GM18507 (cell line): Measurements from ENCODE around the gene FAM120A.

Experiments
- DNase-seq: peaks from one replicate; pipeline ENCODE4 v3.0.0; 2011; ENCODE audit warnings: low read depth; ENCODE audit not compliant: insufficient read length; ENCODE audit errors: extremely low spot score
- FAIRE-seq: peaks from 2 replicates; lab custom pipeline; 2011; peaks lifted over from hg19 to GRCh38; lab: Jason Lieb, UNC

The FAM120A gene

GRCh38 chr9:93574091-93574899 is 122.8 kb downstream of the FAM120A start:
- DNase-seq (no peak), FAIRE-seq (no peak)

- FAIRE-seq (no peak), DNase-seq (no peak)
Observed at GRCh38 chr9:93574900-93575795, 123.7 kb downstream of the FAM120A start.

GRCh38 chr9:93575796-93576257 is 124.3 kb downstream of the FAM120A start:
- FAIRE-seq (peak; percentile 81), DNase-seq (no peak)

- no peak for DNase-seq
Observed at GRCh38 chr9:93576258-93577077, 125.0 kb downstream of the FAM120A start, which contains the start of gene PHF2. PHF2 (plus strand) TSS chr9:93576584; CDS start chr9:93576774, 190 bp downstream.

GRCh38 chr9:93577078-93577974 is 125.8 kb downstream of the FAM120A start:
- DNase-seq (no peak), FAIRE-seq (no peak)

More at GRCh38 chr9:93576258-93577077, 125.0 kb downstream of the FAM120A start, which contains the start of gene PHF2:
- FAIRE-seq, result no peak

GRCh38 chr9:93577975-93578682 is 126.6 kb downstream of the FAM120A start:
- DNase-seq (no peak), FAIRE-seq (no peak)

- DNase-seq (no peak), FAIRE-seq (no peak)
Observed at GRCh38 chr9:93578844-93579243, 127.4 kb downstream of the FAM120A start.

- DNase-seq, result no peak
- FAIRE-seq, result no peak
Observed at GRCh38 chr9:93579711-93580516, 128.4 kb downstream of the FAM120A start.

- no peak for DNase-seq
- FAIRE-seq, result no peak
Observed at GRCh38 chr9:93580654-93581380, 129.3 kb downstream of the FAM120A start.

- DNase-seq, result no peak
- no peak for FAIRE-seq
Observed at GRCh38 chr9:93582115-93582514, 130.6 kb downstream of the FAM120A start.

GRCh38 chr9:93582550-93582949 is 131.1 kb downstream of the FAM120A start:
- no peak for FAIRE-seq

GRCh38 chr9:93585259-93585658 is 133.8 kb downstream of the FAM120A start:
- DNase-seq, result no peak
- no peak for FAIRE-seq

More at GRCh38 chr9:93582550-93582949, 131.1 kb downstream of the FAM120A start:
- no peak for DNase-seq

GRCh38 chr9:93585695-93586094 is 134.2 kb downstream of the FAM120A start:
- FAIRE-seq, result no peak
- DNase-seq, result no peak

- no peak for FAIRE-seq
- no peak for DNase-seq
Observed at GRCh38 chr9:93586290-93587057, 135.0 kb downstream of the FAM120A start.

GRCh38 chr9:93587284-93587650 is 135.8 kb downstream of the FAM120A start:
- no peak for DNase-seq
- no peak for FAIRE-seq
